Kidney (tissue), 14 donors: ENCODE data around the gene MGAT4A. TPM values are rescaled to one million over a fixed set of nuclear protein-coding genes. Genes with fewer than 3 reads are reported as not detected.

ENCODE experiments used
- DNase-seq, 5 donors: peaks; one replicate each; pipeline ENCODE4 v3.0.0-alpha.2; 2013 to 2020
- FAIRE-seq: peaks from 2 replicates; lab custom pipeline; 2012; peaks lifted over from hg19 to GRCh38; lab: Jason Lieb, UNC
- H3K27ac ChIP-seq, 2 donors: one replicate each; pipeline ENCODE4 v1.7.0; 2013; ENCODE audit warnings: low read depth in 2 of 2, low read length in 2 of 2, inconsistent platforms in 1 of 2
- H3K27me3 ChIP-seq: one replicate; pipeline ENCODE4 v1.7.1; 2013; ENCODE audit warnings: low read length, inconsistent platforms; ENCODE audit not compliant: control insufficient read depth, insufficient read depth
- H3K36me3 ChIP-seq, 3 donors: one replicate each; pipeline versions ENCODE4 v1.7.0 to v1.7.1; 2013; ENCODE audit warnings: low read length in 3 of 3, control low read depth in 1 of 3, inconsistent platforms in 1 of 3; ENCODE audit not compliant: insufficient read depth in 3 of 3, control insufficient read depth in 2 of 3
- H3K4me1 ChIP-seq, 3 donors: one replicate each; pipeline versions ENCODE4 v1.7.0 to v1.7.1; 2013; ENCODE audit warnings: low read length in 3 of 3, inconsistent platforms in 1 of 3, low read depth in 1 of 3; ENCODE audit not compliant: control insufficient read depth in 2 of 3, insufficient read depth in 2 of 3
- H3K4me3 ChIP-seq, 3 donors: one replicate each; pipeline versions ENCODE4 v1.7.0 to v1.8.1; 2013; ENCODE audit warnings: low read length in 3 of 3, control low read depth in 1 of 3, inconsistent platforms in 1 of 3
- H3K9ac ChIP-seq, 3 donors: one replicate each; pipeline versions ENCODE4 v1.7.0 to v1.7.1; 2013; ENCODE audit warnings: low read length in 3 of 3, control low read depth in 1 of 3, inconsistent platforms in 1 of 3
- H3K9me3 ChIP-seq, 3 donors: one replicate each; pipeline versions ENCODE4 v1.7.0 to v1.7.1; 2013; ENCODE audit warnings: low read length in 3 of 3, control low read depth in 1 of 3, inconsistent platforms in 1 of 3; ENCODE audit not compliant: control insufficient read depth in 2 of 3, insufficient read depth in 1 of 3
- intact Hi-C: fragments of 100-400 bp; cut with DNase I; formaldehyde crosslinking; loops from one replicate; pipeline ENCODE4 v1.11.1; 2022
- polyA plus RNA-seq: library from polyadenylated mRNA; stranded (reverse); fragments of 350-450 nt; fragmentation: Illumina TruSeq; extraction: RNeasy Lipid Tissue Mini Kit (QIAGEN cat#74804); gene quantifications from one replicate; pipeline ENCODE4 v1.2.3, GENCODE V29; 2014; ENCODE audit warnings: low read depth, low replicate concordance; ENCODE audit not compliant: insufficient read depth
- total RNA-seq: library from RNA; stranded (reverse); fragmentation: NEBNext Ultra II Directional; extraction: Animal tissue kit (Norgen Biotek cat#: 25700); gene quantifications from one replicate; pipeline ENCODE4 v1.2.1, GENCODE V29; 2021
- TF ChIP-seq, protein P1 (sequence below): IDR thresholded peaks from 3 replicates; pipeline ENCODE4 v1.5.1; 2012; ENCODE audit warnings: mild to moderate bottlenecking, moderate library complexity, borderline replicate concordance; ENCODE audit not compliant: insufficient read depth; ENCODE audit errors: extremely low read depth
- donor health status: control.
- donor health status: control.
- donor health status: control.
- donor health status: control.
- donor health status: control.
- donor health status: DM: yes; HTN: yes; CAD: no.
- donor health status: Normal renal cell carcinoma (clear cell type).

The MGAT4A gene
- total and polyA plus RNA-seq, 2 donors from 2014 or later: 23.5 to 101 TPM

DNA sequence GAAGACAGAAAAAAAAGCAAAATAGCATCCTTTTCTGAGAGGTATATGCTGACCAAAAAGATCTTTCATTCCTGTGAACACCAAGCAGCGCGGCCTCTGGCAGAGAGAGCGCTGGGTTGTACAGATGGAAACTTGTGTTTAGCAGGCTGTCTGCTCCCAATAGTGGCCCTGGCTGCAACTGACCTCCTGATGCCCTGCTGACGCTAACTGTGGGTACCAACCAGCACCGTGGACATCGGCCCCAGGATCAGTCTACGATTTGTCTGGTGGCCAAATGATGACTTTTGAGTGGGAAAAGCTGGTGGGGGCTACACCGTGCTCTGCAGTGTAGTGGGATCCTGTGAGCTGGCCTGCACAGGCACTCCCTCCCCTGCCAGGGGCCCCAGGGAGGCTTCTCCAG, 138.4 kb downstream of the MGAT4A start:
- Histone ChIP-seq H3K9me3 (peaks cover 0 to 2% (median 0%) of the 10 kb centered on the region in 3 donors), H3K27ac (no peak overlapping the region), H3K4me1 (no peaks in the 10 kb centered on the region), H3K4me3 (no peak overlapping the region), H3K27me3 (no peaks in the 10 kb centered on the region), H3K9ac (no peak overlapping the region), H3K36me3 (peaks cover 0 to 8% (median 2%) of the 10 kb centered on the region in 3 donors)
- no peak for DNase-seq
- intact Hi-C loops: no loop called here
- FAIRE-seq: no peak
- TF ChIP-seq, protein P1, sequence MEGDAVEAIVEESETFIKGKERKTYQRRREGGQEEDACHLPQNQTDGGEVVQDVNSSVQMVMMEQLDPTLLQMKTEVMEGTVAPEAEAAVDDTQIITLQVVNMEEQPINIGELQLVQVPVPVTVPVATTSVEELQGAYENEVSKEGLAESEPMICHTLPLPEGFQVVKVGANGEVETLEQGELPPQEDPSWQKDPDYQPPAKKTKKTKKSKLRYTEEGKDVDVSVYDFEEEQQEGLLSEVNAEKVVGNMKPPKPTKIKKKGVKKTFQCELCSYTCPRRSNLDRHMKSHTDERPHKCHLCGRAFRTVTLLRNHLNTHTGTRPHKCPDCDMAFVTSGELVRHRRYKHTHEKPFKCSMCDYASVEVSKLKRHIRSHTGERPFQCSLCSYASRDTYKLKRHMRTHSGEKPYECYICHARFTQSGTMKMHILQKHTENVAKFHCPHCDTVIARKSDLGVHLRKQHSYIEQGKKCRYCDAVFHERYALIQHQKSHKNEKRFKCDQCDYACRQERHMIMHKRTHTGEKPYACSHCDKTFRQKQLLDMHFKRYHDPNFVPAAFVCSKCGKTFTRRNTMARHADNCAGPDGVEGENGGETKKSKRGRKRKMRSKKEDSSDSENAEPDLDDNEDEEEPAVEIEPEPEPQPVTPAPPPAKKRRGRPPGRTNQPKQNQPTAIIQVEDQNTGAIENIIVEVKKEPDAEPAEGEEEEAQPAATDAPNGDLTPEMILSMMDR: no peak

- Histone ChIP-seq H3K27ac (no peak overlapping the region), H3K9me3 (peaks cover 0 to 2% (median 0%) of the 10 kb centered on the region in 3 donors), H3K4me1 (no peaks in the 10 kb centered on the region), H3K4me3 (no peak overlapping the region), H3K36me3 (peaks cover 0 to 5% (median 2%) of the 10 kb centered on the region in 3 donors), H3K9ac (no peak overlapping the region), H3K27me3 (no peaks in the 10 kb centered on the region)
- no peak for DNase-seq
- intact Hi-C loops: no loop called here
- TF ChIP-seq, protein P1: no peak
- FAIRE-seq: no peak
Observed at GRCh38 chr2:98589489-98589888, 141.4 kb downstream of the MGAT4A start.

- DNase-seq (peak in 3 of 5 donors; percentile 20 to 38 (median 35)), FAIRE-seq (no peak)
- intact Hi-C loops: no loop called here
- TF ChIP-seq, protein P1: no peak
- H3K36me3 ChIP-seq: peaks cover 0 to 5% (median 3%) of the 10 kb centered on the region in 3 donors
- H3K4me1 ChIP-seq: no peaks in the 10 kb centered on the region
- no peak overlapping the region for H3K27ac ChIP-seq
- H3K9me3 ChIP-seq: peaks cover 0 to 1% (median 0%) of the 10 kb centered on the region in 3 donors
- H3K4me3 ChIP-seq: no peak overlapping the region
- no peaks in the 10 kb centered on the region for H3K27me3 ChIP-seq
- H3K9ac ChIP-seq: no peak overlapping the region
Observed at GRCh38 chr2:98588880-98589431, 142.0 kb downstream of the MGAT4A start.
